Astrocyte (in vitro differentiated cells and primary cell): Measurements from ENCODE around the gene C19orf12. TPM values are rescaled to one million over a fixed set of nuclear protein-coding genes. Genes with fewer than 3 reads are reported as not detected.
A peak's percentile ranks its signal among the peaks of the same experiment; 100 is the strongest.

Source experiments
- DNase-seq: peaks from one replicate; pipeline ENCODE4 v3.0.0-alpha.2; 2010; ENCODE audit warnings: low read depth
- FAIRE-seq: peaks from 2 replicates; lab custom pipeline; 2011; peaks lifted over from hg19 to GRCh38; lab: Jason Lieb, UNC
- H2AFZ ChIP-seq: 2 replicates; pipeline ENCODE4 v1.6.0; 2012; ENCODE audit warnings: low read depth, low read length, inconsistent platforms
- H3K27ac ChIP-seq: 2 replicates; pipeline ENCODE4 v1.5.1; 2011; ENCODE audit warnings: low read depth, low read length, inconsistent platforms
- H3K27me3 ChIP-seq: 2 replicates; pipeline ENCODE4 v1.6.0; 2011; ENCODE audit warnings: low read length, inconsistent platforms; ENCODE audit not compliant: insufficient read depth
- H3K36me3 ChIP-seq: 2 replicates; pipeline ENCODE4 v1.5.1; 2011; ENCODE audit warnings: low read length, inconsistent platforms; ENCODE audit not compliant: insufficient read depth
- H3K4me1 ChIP-seq: 2 replicates; pipeline ENCODE4 v1.5.1; 2011; ENCODE audit warnings: low read length, inconsistent platforms; ENCODE audit not compliant: insufficient read depth
- H3K4me2 ChIP-seq: 2 replicates; pipeline ENCODE4 v1.6.0; 2012; ENCODE audit warnings: low read length, inconsistent platforms
- H3K4me3 ChIP-seq: 2 replicates; pipeline ENCODE4 v1.5.1; 2011; ENCODE audit warnings: low read depth, mild to moderate bottlenecking, low read length, inconsistent platforms; ENCODE audit not compliant: insufficient read depth
- H3K79me2 ChIP-seq: 2 replicates; pipeline ENCODE4 v1.6.0; 2012; ENCODE audit warnings: mild to moderate bottlenecking, low read length, inconsistent platforms; ENCODE audit not compliant: insufficient read depth
- H3K9ac ChIP-seq: 2 replicates; pipeline ENCODE4 v1.6.0; 2012; ENCODE audit warnings: mild to moderate bottlenecking, low read length, inconsistent platforms
- H3K9me3 ChIP-seq: 2 replicates; pipeline ENCODE4 v1.5.1; 2012; ENCODE audit warnings: low read depth, mild to moderate bottlenecking, low read length, inconsistent platforms; ENCODE audit not compliant: insufficient read depth
- H4K20me1 ChIP-seq: 2 replicates; pipeline ENCODE4 v1.6.0; 2012; ENCODE audit warnings: low read length, inconsistent platforms; ENCODE audit not compliant: insufficient read depth
- H3K27ac Mint-ChIP-seq: one replicate; pipeline ENCODE4 v1.8.0; 2021; ENCODE audit warnings: mild to moderate bottlenecking, mixed read lengths; ENCODE audit not compliant: unreplicated experiment
- H3K27me3 Mint-ChIP-seq: one replicate; pipeline ENCODE4 v1.8.0; 2021; ENCODE audit warnings: low read depth, mixed read lengths; ENCODE audit not compliant: unreplicated experiment
- H3K36me3 Mint-ChIP-seq: one replicate; pipeline ENCODE4 v1.8.0; 2021; ENCODE audit warnings: low read depth, mixed read lengths; ENCODE audit not compliant: unreplicated experiment
- H3K4me1 Mint-ChIP-seq: one replicate; pipeline ENCODE4 v1.8.0; 2021; ENCODE audit warnings: low read depth, mixed read lengths; ENCODE audit not compliant: unreplicated experiment
- H3K4me3 Mint-ChIP-seq: one replicate; pipeline ENCODE4 v1.8.0; 2021; ENCODE audit warnings: mild to moderate bottlenecking, moderate library complexity, mixed read lengths; ENCODE audit not compliant: unreplicated experiment
- H3K9me3 Mint-ChIP-seq: one replicate; pipeline ENCODE4 v1.8.0; 2021; ENCODE audit warnings: mild to moderate bottlenecking, mixed read lengths; ENCODE audit not compliant: unreplicated experiment
- EZH2 ChIP-seq: IDR thresholded peaks from 2 replicates; pipeline ENCODE4 v1.6.1; 2012; ENCODE audit warnings: mild to moderate bottlenecking, low read length, inconsistent platforms; ENCODE audit not compliant: insufficient read depth
- total RNA-seq: library from RNA; stranded (reverse); gene quantifications from 2 replicates; pipeline ENCODE4 v1.2.1, GENCODE V29; 2021
- TF ChIP-seq, protein P1 (sequence below): IDR thresholded peaks from 2 replicates; pipeline ENCODE4 v1.5.1; 2011; ENCODE audit warnings: low read depth, mild to moderate bottlenecking, inconsistent platforms, low read length, moderate library complexity; ENCODE audit not compliant: insufficient read depth

C19orf12 gene
- total RNA-seq, 1 donor from 2014 or later, result 38.7 TPM

DNA sequence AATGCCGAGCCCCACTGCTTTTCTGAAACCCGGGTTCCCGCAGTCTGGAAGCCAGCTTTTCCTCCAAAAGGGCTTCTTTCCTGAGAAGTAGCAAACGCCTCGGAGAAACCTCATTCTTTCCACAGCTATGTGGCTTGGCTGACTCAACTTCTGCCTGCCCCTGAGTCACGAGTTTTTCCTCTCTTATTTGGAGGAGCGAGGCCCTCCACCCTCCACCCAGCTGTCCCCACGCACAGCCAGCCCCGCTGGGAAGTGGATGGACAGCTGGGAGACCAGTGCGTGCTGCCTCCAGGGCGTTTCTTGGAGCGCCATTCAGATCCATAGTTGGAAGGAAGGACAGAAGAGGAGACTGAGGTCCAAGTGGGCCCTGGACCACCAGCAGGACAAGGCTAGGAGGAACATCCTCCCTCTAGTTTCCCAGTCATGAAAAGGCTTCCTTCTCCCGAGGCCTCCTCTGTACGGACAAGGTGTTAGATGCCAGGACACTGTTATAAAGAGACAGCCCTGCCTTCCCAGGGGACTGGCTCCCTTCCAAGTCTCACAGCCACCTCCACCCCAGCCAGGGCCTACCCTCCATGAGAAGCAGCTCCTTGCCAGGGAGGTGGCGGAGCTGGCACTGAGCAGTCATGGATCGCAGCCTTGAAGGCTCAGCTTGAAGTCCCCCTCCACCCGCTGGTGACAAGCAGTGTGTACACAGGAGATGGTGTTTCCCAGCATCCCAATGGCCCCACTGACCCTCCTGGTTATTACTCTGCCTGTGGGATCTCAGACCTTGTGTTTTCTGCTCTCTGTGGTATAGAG, 52.3 kb downstream of the C19orf12 start:
- H3K4me1 Mint-ChIP-seq, result peaks cover 48% of the 10 kb centered on the region
- Histone ChIP-seq H3K27me3 (no peaks in the 10 kb centered on the region), H3K9ac (peak overlapping the region; percentile 77), H4K20me1 (peaks cover 5% of the 10 kb centered on the region), H3K4me2 (peak overlapping the region; percentile 80), H3K27ac (peak overlapping the region; percentile 96), H3K9me3 (no peaks in the 10 kb centered on the region), H3K79me2 (no peaks in the 10 kb centered on the region), H3K4me3 (peak overlapping the region; percentile 30), H2AFZ (peak overlapping the region; percentile 79), H3K4me1 (peaks cover 53% of the 10 kb centered on the region), H3K36me3 (no peaks in the 10 kb centered on the region)
- peak overlapping the region; percentile 57 for H3K4me3 Mint-ChIP-seq
- peaks cover 7% of the 10 kb centered on the region for H3K36me3 Mint-ChIP-seq
- FAIRE-seq (peak; percentile 92), DNase-seq (peak; percentile 95)
- TF ChIP-seq EZH2, result no peak
- TF ChIP-seq, protein P1, sequence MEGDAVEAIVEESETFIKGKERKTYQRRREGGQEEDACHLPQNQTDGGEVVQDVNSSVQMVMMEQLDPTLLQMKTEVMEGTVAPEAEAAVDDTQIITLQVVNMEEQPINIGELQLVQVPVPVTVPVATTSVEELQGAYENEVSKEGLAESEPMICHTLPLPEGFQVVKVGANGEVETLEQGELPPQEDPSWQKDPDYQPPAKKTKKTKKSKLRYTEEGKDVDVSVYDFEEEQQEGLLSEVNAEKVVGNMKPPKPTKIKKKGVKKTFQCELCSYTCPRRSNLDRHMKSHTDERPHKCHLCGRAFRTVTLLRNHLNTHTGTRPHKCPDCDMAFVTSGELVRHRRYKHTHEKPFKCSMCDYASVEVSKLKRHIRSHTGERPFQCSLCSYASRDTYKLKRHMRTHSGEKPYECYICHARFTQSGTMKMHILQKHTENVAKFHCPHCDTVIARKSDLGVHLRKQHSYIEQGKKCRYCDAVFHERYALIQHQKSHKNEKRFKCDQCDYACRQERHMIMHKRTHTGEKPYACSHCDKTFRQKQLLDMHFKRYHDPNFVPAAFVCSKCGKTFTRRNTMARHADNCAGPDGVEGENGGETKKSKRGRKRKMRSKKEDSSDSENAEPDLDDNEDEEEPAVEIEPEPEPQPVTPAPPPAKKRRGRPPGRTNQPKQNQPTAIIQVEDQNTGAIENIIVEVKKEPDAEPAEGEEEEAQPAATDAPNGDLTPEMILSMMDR, result no peak
- no peaks in the 10 kb centered on the region for H3K9me3 Mint-ChIP-seq
- no peaks in the 10 kb centered on the region for H3K27me3 Mint-ChIP-seq
- peak overlapping the region; percentile 100 for H3K27ac Mint-ChIP-seq

DNA sequence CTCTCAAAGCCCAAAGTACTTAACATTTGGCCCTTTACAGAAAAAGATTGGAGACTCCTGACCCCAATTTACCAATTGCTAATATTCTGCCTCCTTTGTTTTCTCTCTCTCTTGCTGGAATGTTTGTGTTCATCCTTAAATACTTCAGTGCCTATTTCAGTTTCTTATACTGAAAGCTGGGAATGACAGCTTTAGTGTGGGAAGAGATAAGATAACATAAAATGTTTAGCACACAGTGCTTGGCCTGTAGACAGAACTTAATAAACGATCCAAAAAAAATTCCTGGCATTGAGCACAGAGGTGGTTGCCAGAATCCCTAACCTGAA, 52.8 kb downstream of the C19orf12 start:
- Mint-ChIP-seq H3K36me3 (peaks cover 7% of the 10 kb centered on the region), H3K27ac (peak overlapping the region; percentile 100), H3K9me3 (no peaks in the 10 kb centered on the region), H3K4me1 (peaks cover 45% of the 10 kb centered on the region), H3K27me3 (no peaks in the 10 kb centered on the region), H3K4me3 (peak overlapping the region; percentile 57)
- peaks cover 53% of the 10 kb centered on the region for H3K4me1 ChIP-seq
- no peak for FAIRE-seq
- no peaks in the 10 kb centered on the region for H3K36me3 ChIP-seq
- peak overlapping the region; percentile 96 for H3K27ac ChIP-seq
- DNase-seq, result no peak
- H2AFZ ChIP-seq, result peak overlapping the region; percentile 79
- no peaks in the 10 kb centered on the region for H3K27me3 ChIP-seq
- H3K4me3 ChIP-seq, result peak overlapping the region; percentile 30
- no peaks in the 10 kb centered on the region for H3K79me2 ChIP-seq
- TF ChIP-seq, protein P1, result no peak
- TF ChIP-seq EZH2, result no peak
- peak overlapping the region; percentile 77 for H3K9ac ChIP-seq
- no peaks in the 10 kb centered on the region for H3K9me3 ChIP-seq
- H3K4me2 ChIP-seq, result peak overlapping the region; percentile 80
- peaks cover 4% of the 10 kb centered on the region for H4K20me1 ChIP-seq

DNA sequence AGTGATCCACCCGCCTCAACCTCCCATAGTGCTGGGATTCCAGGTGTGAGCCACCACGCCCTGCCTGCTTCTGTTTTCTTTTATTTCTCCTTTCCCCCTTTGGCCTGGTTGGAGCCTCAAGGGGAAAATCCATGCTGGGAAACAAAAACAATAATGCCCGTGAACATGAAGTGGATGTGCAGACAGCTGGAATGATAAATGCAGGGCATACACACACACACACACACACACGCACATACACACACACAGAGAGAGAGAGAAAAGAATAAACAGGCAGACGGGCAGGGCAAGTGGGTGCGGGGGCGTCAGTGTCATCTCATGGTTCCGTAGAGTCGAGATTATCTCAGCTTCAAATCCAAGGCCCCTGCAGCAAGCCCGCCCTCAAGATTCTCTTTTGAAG, 54.2 kb downstream of the C19orf12 start:
- peaks cover 40% of the 10 kb centered on the region for H3K4me1 Mint-ChIP-seq
- no peak for TF ChIP-seq EZH2
- TF ChIP-seq, protein P1, result no peak
- H3K79me2 ChIP-seq, result no peaks in the 10 kb centered on the region

More for the DNA sequence above, 54.2 kb downstream of the C19orf12 start:
- no peak for FAIRE-seq
- no peak overlapping the region for H3K9ac ChIP-seq
- peaks cover 39% of the 10 kb centered on the region for H3K4me1 ChIP-seq
- H3K4me3 ChIP-seq, result no peak overlapping the region
- H3K9me3 ChIP-seq, result no peaks in the 10 kb centered on the region
- Mint-ChIP-seq H3K9me3 (peaks cover 4% of the 10 kb centered on the region), H3K36me3 (no peaks in the 10 kb centered on the region), H3K27ac (peak overlapping the region; percentile 84), H3K4me3 (no peak overlapping the region), H3K27me3 (no peaks in the 10 kb centered on the region)
- no peaks in the 10 kb centered on the region for H3K27me3 ChIP-seq
- no peak overlapping the region for H3K27ac ChIP-seq
- H4K20me1 ChIP-seq, result no peaks in the 10 kb centered on the region
- no peak overlapping the region for H2AFZ ChIP-seq
- no peak overlapping the region for H3K4me2 ChIP-seq
- no peaks in the 10 kb centered on the region for H3K36me3 ChIP-seq
- no peak for DNase-seq
